Activated gamma-delta T cell treated with anti-CD3 and anti-CD28 coated beads, Interleukin-2, amount 50 U/mL, for 16 hours (primary cell): ENCODE measurements around the gene C16orf87.

ENCODE experiments used
- DNase-seq: peaks from one replicate; pipeline ENCODE4 v3.0.0-alpha.2; 2020; ENCODE audit warnings: low read depth

The C16orf87 gene

DNA sequence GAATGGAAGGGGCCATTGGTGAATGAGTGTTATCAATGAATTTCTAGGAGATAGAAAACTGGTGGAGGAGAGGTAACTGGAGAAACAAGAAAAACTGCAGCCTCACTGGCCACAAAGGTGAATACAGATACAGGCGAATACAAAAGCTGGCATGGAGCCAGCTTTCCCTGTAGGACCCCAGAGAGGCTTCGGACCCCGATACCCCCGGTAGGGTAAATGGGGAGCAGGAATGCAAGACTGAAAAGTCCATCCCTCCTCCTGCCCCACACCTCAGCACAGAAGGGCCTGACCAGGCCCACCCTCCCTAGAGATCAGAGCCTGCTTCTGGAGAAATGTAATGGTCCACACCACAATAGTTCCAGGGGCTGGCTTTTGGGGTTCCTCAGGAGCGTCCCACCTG is 78.0 kb downstream of the C16orf87 start:
- DNase-seq: no peak

DNA sequence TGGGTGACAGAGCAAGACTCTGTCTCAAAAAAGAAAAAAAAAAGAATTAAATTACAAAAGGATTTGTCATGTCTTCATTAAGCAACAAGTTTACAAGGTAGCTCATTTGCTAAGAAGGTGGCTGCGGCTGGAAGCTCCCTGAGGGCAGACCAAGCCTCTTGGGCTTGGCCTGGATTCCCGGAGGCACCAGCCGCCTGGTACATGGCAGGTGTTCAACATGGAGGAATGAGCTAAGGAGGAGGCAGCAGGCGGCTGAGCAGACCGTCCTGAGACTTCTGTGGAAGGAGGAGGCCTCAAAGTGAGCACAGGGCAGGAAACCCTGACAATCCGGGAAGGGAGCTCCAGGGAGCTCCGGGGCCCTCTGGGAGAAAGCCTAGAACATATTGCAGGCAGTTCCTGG is 79.6 kb downstream of the C16orf87 start:
- DNase-seq: no peak

DNA sequence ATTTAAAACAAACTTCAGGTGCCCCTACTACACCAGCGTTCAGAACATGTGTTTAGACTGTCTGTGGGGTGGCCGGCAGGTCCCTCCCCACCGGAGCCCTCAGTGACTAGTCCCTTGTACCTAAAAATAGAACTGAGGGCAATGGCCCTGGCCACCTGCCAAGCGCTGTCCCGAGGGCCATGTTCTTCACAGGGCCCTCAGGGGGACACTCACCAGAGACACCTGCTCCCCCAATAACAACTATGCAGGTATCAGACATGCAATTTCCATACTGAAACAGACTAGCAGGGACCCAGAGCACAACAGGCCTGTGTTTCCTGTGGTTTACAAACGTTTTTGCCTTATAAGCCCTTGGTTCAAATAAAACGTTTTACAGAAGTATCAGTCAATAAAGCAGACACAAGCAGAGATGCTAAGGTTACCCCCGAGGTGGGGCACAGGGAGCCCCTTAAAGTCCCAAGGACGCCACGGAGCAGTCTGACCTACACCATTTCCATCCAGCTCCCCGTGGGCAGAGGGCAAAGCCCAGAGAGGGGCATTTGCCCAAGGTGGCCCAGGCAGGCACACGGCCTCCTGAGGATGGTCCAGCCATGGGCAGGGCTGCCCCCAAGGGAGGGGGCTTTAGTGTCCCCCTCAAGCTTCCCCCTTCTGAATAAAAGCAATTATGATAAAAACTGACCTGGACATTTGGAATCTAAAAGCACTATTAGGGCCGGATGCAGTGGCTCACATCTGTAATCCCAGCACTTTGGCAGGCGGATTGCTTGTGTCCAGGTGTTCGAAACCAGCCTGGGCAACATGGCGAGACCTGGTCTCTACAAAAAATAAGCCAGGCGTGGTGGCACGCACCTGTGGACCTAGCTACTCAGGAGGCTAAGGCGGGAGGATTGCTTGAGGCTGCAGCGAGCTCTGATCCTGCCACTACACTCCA is 81.9 kb downstream of the C16orf87 start:
- DNase-seq: no peak

DNA sequence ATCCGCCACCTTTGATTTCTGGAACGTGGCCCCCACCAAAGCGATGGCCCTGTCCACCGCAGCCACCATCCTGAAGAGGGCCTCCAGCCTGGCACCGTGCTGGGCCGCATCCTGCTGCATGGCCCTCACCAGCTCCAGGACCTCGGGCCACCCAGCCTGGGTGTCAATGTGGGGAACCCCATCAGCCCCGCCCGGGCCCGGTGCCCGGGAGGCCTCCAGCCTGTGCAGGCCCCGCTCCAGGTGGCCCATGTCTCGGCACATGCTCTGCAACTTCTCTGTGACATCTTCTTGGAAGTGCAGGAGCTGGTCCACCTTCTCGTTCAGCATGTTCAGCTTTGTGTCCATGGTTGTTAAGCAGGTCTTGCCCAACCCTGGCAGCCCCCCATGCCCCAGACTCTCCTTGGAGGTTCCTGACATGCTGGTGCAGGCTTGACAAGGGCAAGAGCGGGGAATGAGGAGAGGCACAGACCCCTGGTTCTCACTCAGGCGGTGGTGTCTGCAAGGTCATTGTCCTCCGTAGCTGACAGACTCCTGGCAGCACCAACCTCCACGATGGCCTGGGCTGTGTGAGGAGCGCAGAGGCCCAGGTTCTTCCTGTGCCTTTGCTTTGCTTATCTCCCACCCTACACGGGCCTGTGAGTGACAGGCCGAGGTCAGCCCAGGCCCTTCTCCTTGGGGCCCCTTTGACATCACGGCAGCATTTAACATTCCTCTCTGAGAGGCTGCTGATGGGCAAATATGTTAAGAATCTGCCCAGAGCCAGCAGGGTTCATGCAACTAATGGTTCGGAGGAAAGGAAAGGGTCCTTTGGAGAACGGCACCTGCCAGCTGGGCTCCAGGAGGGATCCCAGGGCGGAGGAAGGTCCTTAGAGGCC is 83.0 kb downstream of the C16orf87 start, which contains the start of gene MYLK3:
MYLK3 (minus strand) TSS at position 568 of the 875 bp plus-strand sequence; CDS start at position 417, 151 bp downstream.
- DNase-seq: no peak

DNA sequence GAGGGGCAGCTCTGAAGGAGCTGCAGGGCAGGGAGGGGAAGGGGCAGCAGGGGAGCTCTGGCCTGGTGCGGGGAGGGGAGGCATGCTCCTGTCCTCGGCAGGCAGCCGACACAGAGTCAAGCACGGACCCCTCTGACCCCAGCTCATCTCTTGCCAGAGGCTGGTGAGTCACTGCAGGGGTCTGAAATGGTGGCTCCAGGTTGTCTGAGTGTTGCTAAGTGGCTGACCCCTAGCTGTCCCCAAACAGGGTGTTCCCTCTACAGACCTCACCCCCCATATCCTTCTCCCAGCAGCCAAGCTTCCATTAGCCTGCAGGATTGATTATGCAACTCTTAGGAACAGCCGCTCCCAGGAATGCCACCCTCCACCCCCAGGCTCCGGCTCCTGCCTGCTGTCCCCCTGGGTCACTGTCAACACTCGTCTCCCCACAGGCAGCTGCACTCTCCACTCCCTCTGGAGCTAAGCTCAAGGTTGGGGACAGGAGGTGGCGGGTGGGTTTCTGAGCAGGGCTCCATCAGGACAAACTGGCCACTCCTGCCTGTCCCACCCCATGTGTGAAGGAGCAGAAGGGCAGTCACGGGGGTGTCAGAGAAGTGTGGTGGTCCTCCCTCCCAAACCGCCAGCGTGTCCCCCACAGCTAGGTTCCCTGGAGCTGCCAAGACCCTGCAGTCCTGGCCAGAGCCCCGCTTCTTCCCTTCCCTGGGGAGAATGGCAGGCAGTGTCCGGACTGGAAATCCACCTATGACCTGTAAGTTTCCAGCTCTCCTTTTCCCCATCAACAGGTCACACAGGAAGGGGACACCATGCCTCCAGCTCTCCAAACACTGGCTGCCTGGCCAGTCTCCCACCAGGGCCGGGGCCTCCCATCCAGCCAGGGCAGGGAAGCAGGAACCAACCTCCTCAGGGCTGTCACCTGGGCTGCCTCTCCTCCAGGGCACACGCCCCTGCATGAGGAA is 83.9 kb downstream of the C16orf87 start:
- DNase-seq: no peak
